ENCODE measurements around the gene EPHB2.
A peak's percentile ranks its signal among the peaks of the same experiment; 100 is the strongest.
"Not testable (repeated sequence)": the region's sequence is repeated elsewhere in the genome, so short reads cannot be mapped to it uniquely, and the experiment has no call there.

The EPHB2 gene

GRCh38 chr1:22920734-22921451 is 210.3 kb downstream of the EPHB2 start:
- no peak for DNase-seq

- no peak for DNase-seq
Measured at GRCh38 chr1:22921452-22922126, 210.9 kb downstream of the EPHB2 start.

- no peak for DNase-seq
Measured at GRCh38 chr1:22922640-22923039, 212.0 kb downstream of the EPHB2 start.

GRCh38 chr1:22925111-22925510 is 214.5 kb downstream of the EPHB2 start:
- no peak for DNase-seq

- DNase-seq, result peak; percentile 37
Measured at GRCh38 chr1:22930240-22930912, 219.7 kb downstream of the EPHB2 start.

GRCh38 chr1:22932803-22933470 is 222.3 kb downstream of the EPHB2 start:
- no peak for DNase-seq

GRCh38 chr1:22935433-22935832 is 224.8 kb downstream of the EPHB2 start:
- no peak for DNase-seq

GRCh38 chr1:22936681-22937080 is 226.0 kb downstream of the EPHB2 start:
- DNase-seq, result no peak

- no peak for DNase-seq
Measured at GRCh38 chr1:22941257-22941656, 230.6 kb downstream of the EPHB2 start.

GRCh38 chr1:22944346-22945055 is 233.9 kb downstream of the EPHB2 start:
- DNase-seq, result no peak

- DNase-seq, result not testable (repeated sequence)
Measured at GRCh38 chr1:22945171-22945570, 234.5 kb downstream of the EPHB2 start.

GRCh38 chr1:22949822-22950331 is 239.2 kb downstream of the EPHB2 start:
- peak; percentile 16 for DNase-seq

- no peak for DNase-seq
Measured at GRCh38 chr1:22951796-22952195, 241.2 kb downstream of the EPHB2 start.

- no peak for DNase-seq
Measured at GRCh38 chr1:22952694-22953056, 242.0 kb downstream of the EPHB2 start.

GRCh38 chr1:22953057-22953739 is 242.6 kb downstream of the EPHB2 start:
- peak; percentile 23 for DNase-seq

GRCh38 chr1:22953740-22954141 is 243.1 kb downstream of the EPHB2 start:
- no peak for DNase-seq

GRCh38 chr1:22955146-22955545 is 244.5 kb downstream of the EPHB2 start:
- no peak for DNase-seq

- no peak for DNase-seq
Measured at GRCh38 chr1:22957066-22957465, 246.4 kb downstream of the EPHB2 start.

GRCh38 chr1:22958556-22958955 is 247.9 kb downstream of the EPHB2 start:
- no peak for DNase-seq

GRCh38 chr1:22959545-22960360 is 249.1 kb downstream of the EPHB2 start:
- DNase-seq, result no peak

- no peak for DNase-seq
Measured at GRCh38 chr1:22962558-22962957, 251.9 kb downstream of the EPHB2 start.

Measured in NCI-H2029 (cell line).